CD4-positive, alpha-beta T cell treated with Interleukin-1 beta for 1 hour (primary cell): ENCODE results near the gene SERPINE3.

ENCODE experiments used
- DNase-seq, 2 donors: peaks; one replicate each; pipeline ENCODE4 v3.0.0-alpha.2; 2020 to 2022

Gene SERPINE3

DNA sequence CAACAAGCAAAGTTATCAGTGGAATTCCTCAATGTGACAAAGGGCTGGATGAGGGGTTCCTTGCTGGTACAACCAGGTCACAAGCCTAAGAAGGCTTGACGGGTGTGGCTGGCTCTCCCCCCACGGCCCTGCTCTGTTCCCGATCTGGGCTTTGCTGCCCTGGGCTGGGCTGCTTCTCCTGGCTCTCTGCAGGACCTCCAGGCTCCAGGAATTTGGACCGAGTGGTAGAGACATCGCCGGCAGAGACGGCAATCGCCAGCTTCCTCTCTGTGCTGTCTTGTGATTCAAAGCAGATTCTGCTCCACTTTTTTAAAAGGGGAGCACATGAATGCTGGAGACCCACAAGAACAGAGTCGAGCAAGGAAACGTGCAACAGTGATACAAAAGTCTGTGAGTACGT, at the start of gene SERPINE3:
SERPINE3 (plus strand) TSS at position 338 of the 400 bp plus-strand sequence. CDS start 1,401 bp downstream, outside the sequence.
- DNase-seq = no peak

DNA sequence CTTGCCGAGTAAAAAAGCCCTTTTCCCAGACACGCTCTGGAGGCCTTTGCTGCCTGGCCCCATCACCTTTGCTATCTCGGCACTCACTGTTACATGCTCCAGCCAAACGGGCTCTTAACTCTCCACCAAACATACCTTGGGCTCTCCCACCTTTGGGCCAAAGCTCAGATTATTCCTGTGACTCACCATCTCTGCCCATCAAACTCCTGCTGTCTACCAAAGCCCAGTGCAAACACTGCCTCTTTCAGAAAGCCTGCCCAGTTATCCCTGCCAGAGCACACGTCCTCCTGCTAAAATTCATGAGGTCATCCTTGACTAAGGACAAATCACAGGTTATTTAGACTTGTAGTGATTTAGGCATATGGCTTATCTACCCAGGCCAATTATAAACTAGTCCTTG, 48.1 kb upstream of the SERPINE3 start:
- DNase-seq = no peak

DNA sequence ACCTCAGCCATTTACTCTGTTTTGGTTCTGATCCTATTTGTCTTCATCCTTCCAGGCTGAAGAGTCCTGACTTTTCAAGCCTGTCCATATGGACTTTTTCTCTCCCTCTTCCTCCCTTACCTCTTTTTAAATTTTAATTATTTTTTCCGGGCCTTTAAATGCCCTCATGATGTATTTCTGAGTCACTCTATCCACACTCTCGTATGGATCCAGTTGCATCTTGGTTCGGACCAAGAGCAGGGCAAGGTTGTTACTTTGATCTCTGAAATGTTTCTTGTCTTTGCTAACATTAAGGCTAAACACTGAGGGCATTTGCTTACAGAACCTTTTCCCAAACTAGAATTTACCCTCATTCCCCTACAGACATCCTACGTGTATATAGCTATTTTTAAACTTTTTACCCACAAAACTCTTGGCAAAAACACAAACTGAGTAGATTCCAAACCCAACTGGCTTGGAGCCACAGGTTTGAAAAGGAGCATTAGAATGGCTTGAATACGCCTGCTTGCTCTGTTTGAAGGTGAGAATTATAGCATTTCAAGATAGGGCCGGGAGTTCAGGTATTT, 47.4 kb upstream of the SERPINE3 start:
- DNase-seq = no peak

DNA sequence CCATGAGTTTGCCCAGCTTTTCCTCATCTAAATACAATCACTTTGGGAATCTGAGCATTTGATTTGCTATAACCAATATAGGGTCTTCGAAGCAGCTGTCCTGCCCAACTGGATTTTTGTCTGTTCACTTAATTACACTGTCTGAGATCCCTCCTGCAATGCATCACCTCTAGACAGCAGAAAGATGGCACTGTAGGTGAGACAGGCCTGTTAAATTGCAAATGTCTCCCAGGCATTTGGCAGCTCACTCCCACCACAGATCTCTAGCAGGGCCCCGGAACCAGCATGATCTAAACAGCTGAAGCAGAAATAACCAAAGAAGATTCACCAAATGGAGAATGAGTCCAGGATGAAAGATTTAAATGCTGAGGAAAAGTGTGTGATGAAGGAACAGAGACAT, 41.9 kb upstream of the SERPINE3 start:
- DNase-seq = no peak

DNA sequence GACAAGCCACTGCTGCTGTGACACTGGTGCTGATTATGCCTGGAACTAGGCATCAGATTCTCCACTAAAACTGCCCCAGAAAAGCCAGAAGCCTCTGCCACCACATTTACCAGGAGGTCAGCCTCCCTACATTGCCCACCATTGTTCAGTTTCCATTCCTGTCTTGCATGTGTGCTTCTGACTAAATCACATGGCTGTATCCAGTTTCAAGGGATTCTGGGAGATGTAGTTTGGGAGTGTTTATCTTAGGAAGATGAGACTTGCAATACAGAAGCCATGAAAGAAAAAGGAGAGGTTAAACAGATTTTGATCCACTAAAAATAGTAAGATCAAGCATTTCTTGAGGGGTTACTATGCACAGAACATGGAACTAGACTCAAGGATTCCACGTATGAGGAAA, 40.7 kb upstream of the SERPINE3 start:
- no peak for DNase-seq

DNA sequence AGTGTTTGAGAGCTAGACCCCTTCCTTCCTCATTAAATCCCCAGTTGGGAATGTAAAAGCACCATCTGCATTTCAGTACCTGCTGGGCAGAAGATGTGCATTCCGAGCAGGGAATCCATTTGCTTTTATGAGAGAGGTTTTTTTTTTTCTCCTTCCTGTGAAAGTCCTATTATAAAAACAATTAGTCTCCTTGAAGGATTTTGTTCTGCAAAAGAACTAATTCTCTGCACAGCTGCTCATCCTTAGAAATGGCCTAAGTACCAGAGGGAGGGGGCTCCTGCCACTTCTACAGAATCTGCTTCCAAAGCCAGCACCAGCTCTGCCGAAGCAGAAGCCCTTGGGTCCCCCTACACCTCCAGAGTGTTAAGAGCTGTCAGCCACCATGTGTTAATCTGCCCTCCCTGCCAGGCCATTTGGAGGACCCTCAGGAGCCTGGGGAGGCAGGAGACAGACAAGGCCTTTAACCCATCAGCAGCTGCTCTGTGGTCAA, 36.4 kb upstream of the SERPINE3 start:
- DNase-seq = no peak

DNA sequence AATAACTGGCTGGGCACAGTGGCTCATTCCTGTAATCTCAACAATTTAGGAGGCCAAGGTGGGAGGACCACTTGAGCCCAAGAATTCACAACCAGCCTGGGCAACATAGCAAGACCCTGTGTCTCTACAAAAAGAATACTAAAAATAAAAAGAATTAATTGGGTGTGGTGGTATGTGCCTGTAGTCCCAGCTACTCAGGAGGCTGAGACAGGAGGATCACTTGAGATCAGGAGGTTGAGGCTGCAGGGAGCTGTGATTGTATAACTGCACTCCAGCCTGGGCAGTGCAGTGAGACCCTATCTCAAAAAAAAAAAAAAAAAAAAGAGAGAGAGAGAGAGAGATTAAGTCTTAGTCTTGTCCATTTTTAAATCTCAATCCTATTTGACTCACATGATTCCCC, 35.6 kb upstream of the SERPINE3 start:
- DNase-seq = no peak

DNA sequence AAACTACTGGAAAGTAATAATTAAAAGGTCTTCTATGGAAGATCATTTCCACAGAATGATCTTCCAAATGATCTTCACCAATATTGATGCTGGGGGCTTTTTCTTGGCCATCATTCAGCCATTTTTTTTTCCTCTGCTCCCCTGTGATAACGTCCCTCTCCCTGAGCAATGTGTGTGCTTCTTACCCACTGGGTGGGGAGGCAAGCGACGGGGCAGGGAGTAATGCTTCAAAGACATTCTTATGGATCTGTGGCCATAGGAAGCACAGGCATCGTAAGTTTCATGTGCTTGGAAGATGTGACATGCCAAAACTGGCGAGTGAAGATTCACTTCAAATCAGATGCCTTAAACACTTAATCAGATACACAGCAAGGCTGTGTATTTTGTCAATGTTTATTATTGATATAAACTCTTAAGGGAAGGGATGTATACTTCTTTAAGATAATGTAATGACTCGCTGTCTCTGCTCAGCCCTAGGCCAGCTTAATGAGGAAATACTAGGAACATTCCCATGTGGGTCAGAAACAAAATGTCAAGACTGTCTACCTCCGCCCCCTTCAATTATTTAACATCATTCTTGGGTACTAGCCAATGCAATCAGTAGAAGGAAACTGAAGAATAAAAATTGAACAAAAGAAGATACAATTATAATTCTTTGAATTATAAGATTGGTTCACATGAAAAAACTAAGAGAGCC, 34.1 kb upstream of the SERPINE3 start:
- DNase-seq = no peak

DNA sequence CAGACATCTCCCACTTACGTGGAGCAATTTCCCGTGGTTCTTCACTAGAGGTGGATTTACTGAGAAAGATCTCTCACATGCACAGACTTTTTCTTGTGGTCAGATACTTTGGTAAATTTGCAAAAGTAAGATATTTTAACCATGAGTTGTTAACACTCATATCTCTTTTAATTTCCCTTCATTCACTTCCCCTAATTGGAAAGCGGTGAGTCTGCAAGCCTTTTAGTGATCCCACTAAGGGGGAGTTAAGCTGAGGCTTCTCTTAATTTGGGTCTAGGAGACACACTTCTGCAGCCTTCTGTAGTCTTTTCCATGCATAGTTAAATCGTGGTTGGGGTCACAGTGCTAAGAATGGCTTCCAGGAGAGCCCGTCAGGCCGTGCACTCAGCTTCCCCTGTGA, 30.7 kb upstream of the SERPINE3 start:
- DNase-seq = no peak

DNA sequence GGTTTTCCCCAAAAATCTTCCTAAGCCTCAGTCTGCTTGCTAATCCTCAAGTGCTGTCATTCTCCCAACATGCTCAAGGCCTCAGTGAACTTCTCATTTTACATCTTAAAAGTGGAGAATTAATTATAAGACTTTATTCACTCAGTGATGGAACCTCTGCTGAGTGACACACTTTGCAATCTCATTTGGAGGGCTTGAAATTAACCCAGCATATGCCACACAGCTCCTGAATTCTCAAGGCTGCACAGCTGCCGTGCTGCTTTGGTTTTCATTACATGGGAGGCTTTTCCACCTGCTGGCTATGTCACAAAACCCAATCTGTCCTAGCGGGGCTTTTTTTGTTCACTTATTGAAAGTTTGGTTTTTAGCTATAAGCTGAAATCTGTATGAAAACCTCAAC, 28.3 kb upstream of the SERPINE3 start:
- no peak for DNase-seq

DNA sequence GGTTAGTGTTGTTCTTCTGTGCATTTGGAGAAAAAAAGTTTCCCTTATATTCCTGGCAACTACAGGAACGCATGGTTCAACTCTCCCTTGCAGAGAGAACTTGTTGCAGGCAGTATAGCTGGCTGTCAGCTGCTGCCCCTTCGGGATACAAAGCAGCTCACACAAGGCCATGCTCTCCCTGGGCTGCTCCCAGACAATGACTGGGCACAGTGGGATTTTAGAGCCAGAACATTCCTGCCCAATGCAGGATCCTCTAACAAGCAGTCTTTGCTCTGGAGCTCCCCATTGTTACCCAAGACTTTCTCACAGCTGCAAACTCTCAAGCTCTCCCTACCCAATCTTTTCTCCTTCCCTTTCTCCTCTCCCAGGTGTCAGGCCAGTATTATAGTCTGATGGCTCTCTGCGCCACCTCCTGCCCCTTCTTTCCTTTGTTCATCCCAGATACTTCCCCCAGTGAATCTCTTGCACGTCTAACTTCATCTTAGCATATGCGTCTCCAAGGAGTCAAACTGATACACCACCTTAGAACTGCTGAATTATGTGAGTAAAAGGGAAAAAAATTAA, 27.5 kb upstream of the SERPINE3 start:
- DNase-seq = no peak

DNA sequence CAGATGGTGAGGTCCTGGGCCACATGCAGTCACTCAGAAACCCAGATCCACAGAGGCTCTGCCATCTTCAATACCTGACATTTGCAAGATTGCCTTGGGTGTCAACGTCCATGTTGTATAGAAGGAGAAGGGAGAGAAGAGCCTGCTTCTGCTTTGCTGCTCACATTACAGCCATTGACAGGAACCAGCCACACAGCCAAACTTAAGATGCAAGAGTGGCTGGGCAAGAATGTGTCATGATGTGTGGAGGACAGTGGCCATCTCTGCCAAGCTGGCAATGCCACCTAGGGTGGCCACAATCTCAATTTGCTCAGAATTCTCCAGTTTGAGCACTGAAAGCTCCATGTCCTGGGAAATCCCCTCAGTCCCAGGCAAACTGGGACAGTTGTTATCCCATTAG, 25.9 kb upstream of the SERPINE3 start:
- DNase-seq = no peak

DNA sequence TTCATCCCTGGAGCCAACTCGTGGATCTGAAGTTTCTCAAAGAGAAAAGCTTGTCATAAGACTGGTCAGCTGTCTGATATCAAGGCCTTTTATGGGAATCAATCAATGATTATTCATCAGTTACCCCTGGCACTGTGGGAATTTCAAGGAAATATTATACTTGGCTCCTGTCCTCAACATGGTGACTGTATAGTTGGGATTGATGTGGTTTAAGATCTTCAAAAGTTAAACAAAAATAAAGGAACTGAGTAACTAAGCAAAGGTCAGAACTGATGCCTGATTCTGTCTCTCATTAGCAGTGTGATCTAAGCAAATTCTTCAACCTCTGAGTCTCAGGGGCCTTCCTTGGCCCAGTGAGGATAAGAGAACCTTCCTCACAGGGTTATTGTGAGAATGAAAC, 22.2 kb upstream of the SERPINE3 start:
- no peak for DNase-seq

DNA sequence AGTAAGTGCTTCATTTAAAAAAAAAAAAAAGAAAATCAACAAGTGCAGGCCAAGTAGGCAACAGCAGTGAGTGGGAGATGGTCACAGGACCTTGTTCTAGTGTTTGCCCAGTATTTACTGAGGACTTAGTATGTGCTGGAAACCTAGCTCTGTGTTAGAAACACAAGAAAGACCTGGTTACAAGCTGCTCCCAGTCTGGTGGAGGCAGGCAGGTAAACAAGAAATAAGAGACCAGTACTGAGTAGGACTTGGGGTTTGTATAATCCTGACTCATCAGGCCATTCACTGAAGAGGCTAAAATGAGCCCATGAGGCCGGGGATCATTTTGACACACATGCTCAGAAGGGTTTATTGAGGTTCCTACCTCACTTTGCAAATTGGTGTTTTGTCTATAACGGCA, 21.5 kb upstream of the SERPINE3 start:
- no peak for DNase-seq

DNA sequence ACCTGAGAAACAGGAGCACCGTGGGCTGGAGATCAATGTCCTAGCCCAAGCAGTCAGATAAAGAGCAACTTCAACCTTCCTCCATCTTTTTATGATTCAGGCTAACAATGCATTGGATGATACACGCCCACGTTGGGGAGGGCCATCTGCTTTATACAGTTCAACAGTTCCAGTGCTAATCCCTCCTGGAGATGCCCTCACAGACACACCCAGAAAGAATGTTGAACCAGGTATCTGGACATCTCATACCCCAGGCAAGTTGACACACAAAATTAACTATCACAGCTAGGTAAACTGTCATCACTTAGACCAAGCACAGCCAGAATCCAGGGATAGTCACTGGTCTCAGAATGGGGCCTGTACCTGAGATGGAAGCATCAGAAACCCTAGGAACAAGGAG, 20.6 kb upstream of the SERPINE3 start:
- DNase-seq = no peak

DNA sequence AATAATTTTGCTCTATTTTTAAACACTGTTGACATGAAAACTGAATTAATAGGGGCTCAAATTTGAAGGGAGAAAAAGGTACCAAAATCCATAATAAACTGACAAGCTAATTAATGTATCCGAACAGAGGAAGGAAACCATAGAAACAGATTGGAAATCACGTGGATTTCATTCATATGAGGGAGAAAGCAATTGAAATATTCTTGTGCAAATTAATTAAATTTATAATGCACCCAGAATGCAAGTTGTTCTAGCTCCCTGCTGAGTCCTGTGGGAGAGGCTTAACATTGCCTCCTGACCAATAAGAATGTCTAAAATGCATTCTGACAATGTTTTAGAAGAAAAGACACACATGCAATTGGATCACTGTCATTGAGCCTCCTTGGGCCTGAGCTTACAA, 17.7 kb upstream of the SERPINE3 start:
- no peak for DNase-seq

DNA sequence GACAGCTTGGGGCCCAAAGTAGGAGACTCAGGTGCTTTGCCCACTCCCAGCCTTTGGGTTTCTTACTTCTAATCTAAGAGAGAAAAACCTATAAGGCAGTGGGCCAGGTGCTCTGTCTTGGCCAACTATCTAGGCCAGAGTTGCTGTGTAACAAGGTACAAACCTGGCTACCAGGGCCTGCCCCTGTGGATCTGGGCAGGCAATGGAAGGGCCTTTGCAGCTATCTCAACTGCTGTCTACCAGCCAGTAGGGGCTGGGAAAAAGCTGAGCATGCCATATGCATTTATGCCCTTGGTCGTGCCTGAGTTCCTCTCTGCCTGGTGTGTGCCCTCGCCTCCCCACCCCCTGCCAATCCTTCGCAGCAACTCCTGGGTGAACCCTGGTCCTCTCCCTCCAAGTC, 16.7 kb upstream of the SERPINE3 start:
- DNase-seq = no peak

DNA sequence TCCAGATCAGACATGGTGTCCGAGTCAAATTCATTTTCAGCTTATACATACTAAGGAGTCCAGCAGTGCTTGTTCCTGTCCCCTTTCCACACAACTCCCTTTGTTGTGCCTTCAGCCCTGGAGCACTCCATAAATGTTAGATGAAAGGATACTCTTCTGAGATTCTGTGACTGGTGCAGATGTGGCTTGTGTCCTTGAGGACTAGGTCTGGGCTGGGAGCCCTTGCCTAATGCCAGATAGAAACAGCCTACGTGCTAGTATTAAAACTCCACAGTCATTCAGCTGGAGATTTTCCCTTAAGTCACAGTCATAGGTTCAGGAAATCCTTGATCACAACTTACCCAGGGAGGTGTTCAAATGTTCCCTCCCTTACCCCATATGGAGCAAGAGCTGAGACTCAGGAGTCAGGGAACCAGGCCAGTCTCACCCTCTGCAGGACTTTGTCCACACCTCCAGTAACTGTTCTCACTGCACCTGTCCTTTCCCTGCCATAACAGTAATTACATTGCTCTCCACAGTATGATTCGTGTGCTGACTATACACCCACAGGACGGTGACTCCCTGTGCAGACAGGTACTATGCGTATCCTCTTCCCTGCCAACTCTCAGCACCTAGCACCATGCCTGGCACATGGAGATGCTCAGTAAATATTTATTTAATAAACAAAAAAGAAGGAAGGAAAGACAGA, 15.5 kb upstream of the SERPINE3 start:
- no peak for DNase-seq

DNA sequence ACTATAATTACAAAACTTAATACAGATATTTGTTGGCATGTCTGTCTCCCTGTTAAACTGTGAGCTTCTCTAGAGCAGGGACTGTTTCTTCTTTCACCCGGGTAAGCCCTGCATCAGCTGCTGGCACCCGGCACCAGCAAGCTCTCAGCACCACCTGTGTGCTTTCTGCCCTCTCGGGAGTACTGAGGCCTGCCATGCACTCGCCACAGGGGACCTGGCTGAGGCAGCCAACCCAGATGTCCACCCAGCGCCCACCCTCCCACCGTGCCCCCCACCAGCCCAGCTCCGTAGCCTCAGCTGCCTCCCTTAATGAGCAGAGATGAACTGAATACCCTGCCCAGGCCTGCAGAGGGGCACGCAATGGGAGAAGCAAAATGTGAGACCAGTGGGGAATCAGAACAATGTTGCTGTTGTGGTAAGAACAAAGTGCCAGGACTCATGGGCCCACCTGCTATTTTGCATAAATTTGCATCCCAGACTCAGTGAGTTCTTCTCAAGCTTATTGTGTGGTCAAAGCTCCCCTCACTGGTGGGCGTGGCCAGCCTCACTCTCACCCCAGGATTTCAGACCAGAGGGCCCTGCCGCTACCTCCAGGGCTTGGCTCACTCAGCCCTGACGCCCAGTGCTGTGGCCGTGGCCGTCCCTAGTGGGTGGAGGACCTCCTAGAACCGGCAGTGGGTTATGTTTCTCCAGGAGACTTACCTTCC, 14.6 kb upstream of the SERPINE3 start:
- DNase-seq = no peak

DNA sequence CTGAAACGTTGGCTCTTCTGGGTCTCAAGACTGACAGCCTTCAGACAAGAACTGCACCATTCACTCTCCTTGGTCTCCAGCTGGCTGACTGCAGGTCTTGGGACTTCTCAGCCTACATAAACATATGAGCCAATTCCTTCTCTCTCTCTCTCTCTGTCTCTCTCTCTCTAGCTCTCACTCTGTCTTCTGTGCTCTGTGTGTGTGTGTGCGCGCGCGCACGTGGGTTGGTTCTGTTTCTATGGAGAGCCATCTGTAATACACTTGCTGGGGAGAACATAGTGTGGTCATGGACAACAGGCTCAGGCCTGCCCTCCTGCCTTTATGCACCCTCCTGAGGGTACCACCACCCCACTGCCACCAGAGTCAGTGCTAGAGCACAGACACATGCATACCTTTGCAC, 13.7 kb upstream of the SERPINE3 start:
- DNase-seq = no peak

DNA sequence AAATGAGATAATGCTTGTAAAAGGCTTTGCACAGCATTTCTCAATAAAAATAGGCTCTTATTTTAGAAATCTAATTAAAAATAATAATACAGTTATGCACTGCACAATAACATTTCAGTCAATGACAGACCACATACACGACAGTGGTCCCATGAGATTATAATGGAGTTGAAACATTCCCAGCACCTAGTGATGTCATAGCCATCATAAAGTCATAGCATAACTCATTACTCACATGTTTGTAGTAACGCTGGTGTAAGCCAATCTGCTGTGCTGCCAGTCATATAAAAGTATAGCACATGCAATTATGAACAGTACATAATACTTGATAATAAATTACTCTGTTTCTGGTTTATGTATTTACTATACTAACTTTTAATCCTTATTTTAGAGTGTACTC, 12.7 kb upstream of the SERPINE3 start:
- no peak for DNase-seq

DNA sequence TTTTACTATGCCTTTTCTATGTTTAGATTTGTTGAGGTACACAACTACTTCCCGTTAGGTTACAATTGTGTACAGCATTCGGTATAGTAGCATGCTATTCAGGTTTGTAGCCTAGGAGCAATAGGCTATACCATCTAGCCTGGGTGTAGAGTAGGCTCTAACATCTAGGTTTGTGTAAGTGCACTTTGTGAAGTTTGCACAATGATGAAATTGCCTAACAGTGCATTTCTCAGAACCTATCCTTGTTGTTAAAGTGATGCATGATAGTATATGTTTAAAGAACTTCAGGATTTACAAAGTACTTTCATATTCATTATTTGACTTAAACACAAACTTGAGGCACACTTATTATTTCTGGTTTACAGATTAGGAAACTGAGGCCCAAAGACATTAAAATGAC, 11.5 kb upstream of the SERPINE3 start:
- no peak for DNase-seq

DNA sequence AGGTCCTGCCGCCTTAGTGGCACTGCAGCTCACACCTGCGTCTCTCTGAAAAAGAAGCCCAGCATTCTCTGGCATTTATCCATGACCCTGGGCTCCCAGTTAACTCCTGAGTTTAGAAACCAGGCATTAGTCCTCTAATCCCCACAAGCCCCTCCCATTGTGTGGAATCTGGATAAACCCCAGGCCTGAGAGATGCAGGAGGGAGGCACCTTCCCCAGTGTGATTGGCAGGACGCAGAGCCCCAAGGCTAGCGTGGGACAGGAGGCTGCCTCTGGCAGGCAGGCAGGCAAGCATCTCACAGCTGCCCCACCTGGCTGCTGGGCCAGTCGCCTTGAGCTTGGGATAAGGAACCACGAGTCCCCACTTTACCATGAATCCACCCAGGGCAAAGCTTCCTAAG, 11.0 kb upstream of the SERPINE3 start:
- no peak for DNase-seq
